Measurements from ENCODE around the gene C2CD4D. TPM values are rescaled to one million over a fixed set of nuclear protein-coding genes. Genes with fewer than 3 reads are reported as not detected.

C2CD4D gene
- polyA plus RNA-seq, 2 of the 4 experiments (the other 2 are of a cell fraction) = not detected

- no peaks in the 10 kb centered on the region for H3K9me3 ChIP-seq
- DNase-seq (ENCODE audit: low read depth in 1 of 2, low spot score in 1 of 2) (no peak), ATAC-seq (no peak), FAIRE-seq (no peak)
- no peak overlapping the region for H3K4me3 ChIP-seq
- no peak overlapping the region for H3K4me2 ChIP-seq
- H3K27ac ChIP-seq = no peak overlapping the region
- TF ChIP-seq E2F6 (IDR thresholded peaks at IDR 0.05; ENCODE audit: borderline replicate concordance, low read depth) (no peak), CTCF (IDR thresholded peaks at IDR 0.05) (no peak), MAFK (IDR thresholded peaks at IDR 0.05; ENCODE audit: partially characterized antibody) (no peak), JUNB (IDR thresholded peaks at IDR 0.05) (no peak)
- ChIA-PET POLR2A (no interaction called here), CTCF (interaction anchor here (1.0 to 2.6 kb wide), 3 partner anchors 20 to 223 kb away, joined by 3 to 8 read pairs (median 5); no protein-coding TSS in a partner anchor)
- H3K4me1 ChIP-seq = peaks cover 16% of the 10 kb centered on the region
- 77% methylated on average over 24 of the region's 26 CpGs for WGBS (ENCODE audit: missing lambda C conversion rate)
These were observed 22.9 kb downstream of the C2CD4D start for GRCh38 chr1:151816548-151817352.

GRCh38 chr1:151815716-151816327 is 23.8 kb downstream of the C2CD4D start:
- no peak overlapping the region for H3K27ac ChIP-seq
- WGBS (ENCODE audit: missing lambda C conversion rate) = 50% methylated on average over 10 of the region's 12 CpGs
- H3K4me2 ChIP-seq = no peak overlapping the region
- DNase-seq (ENCODE audit: low read depth in 1 of 2, low spot score in 1 of 2) = no peak
- FAIRE-seq = no peak
- ChIA-PET CTCF (interaction anchor here (1.1 to 2.6 kb wide), 2 partner anchors 20 to 21 kb away, joined by 4 to 8 read pairs; no protein-coding TSS in a partner anchor), POLR2A (no interaction called here)
- TF ChIP-seq JUN (IDR thresholded peaks at IDR 0.05) (no peak), ZC3H11A (IDR thresholded peaks at IDR 0.05) (no peak), TFCP2L1 (CRISPR knock-in tag; IDR thresholded peaks at IDR 0.05) (no peak), RAD21 (conservative IDR thresholded peaks at IDR 0.05 in 1 of 2, IDR thresholded peaks at IDR 0.05 in 1 of 2) (no peak), HOXB5 (CRISPR knock-in tag; IDR thresholded peaks at IDR 0.05) (no peak), HOXB13 (CRISPR knock-in tag; IDR thresholded peaks at IDR 0.05; ENCODE audit: low read depth) (no peak), E2F6 (IDR thresholded peaks at IDR 0.05; ENCODE audit: borderline replicate concordance, low read depth) (no peak)
- ATAC-seq = no peak
- H3K9me3 ChIP-seq = no peaks in the 10 kb centered on the region
- H3K4me3 ChIP-seq = no peak overlapping the region
- H3K4me1 ChIP-seq = peaks cover 12% of the 10 kb centered on the region

- H3K27ac ChIP-seq = no peak overlapping the region
- H3K4me1 ChIP-seq = peaks cover 5% of the 10 kb centered on the region; the same call in 2 of the 3 replicates
- H3K4me3 ChIP-seq = no peak overlapping the region
- ChIA-PET POLR2A (no interaction called here), CTCF (interaction anchor here (1.1 to 1.4 kb wide), 2 partner anchors 10 to 21 kb away, joined by 3 to 4 read pairs; no protein-coding TSS in a partner anchor)
- FAIRE-seq (no peak), ATAC-seq (no peak), DNase-seq (ENCODE audit: low read depth in 1 of 2, low spot score in 1 of 2) (no peak)
- H3K4me2 ChIP-seq = no peak overlapping the region
- no peaks in the 10 kb centered on the region for H3K9me3 ChIP-seq
- 58% methylated on average over 8 of the region's 8 CpGs for WGBS (ENCODE audit: missing lambda C conversion rate)
- no peak for TF ChIP-seq CTCF (IDR thresholded peaks at IDR 0.05)
- no peak for TF ChIP-seq NFE2L2 (conservative IDR thresholded peaks at IDR 0.05; ENCODE audit: low read length)
- no peak for TF ChIP-seq RNF2 (IDR thresholded peaks at IDR 0.05; ENCODE audit: borderline replicate concordance, low read depth)
- no peak for TF ChIP-seq POLR2A (IDR thresholded peaks at IDR 0.05; ENCODE audit: low read length)
- TF ChIP-seq TP53 (CRISPR knock-in tag; IDR thresholded peaks at IDR 0.05) = no peak
- no peak for TF ChIP-seq HEYL (CRISPR knock-in tag; IDR thresholded peaks at IDR 0.05)
- no peak for TF ChIP-seq HOXB5 (CRISPR knock-in tag; IDR thresholded peaks at IDR 0.05)
- no peak for TF ChIP-seq CBX2 (IDR thresholded peaks at IDR 0.05; ENCODE audit: borderline replicate concordance, low read depth)
- TF ChIP-seq CBX8 (IDR thresholded peaks at IDR 0.05) = no peak
- no peak for TF ChIP-seq ELK1 (IDR thresholded peaks at IDR 0.05; ENCODE audit: low read depth, low read length)
- no peak for TF ChIP-seq SREBF2 (IDR thresholded peaks at IDR 0.05)
- no peak for TF ChIP-seq EHF (CRISPR knock-in tag; IDR thresholded peaks at IDR 0.05)
- no peak for TF ChIP-seq FOSL2 (IDR thresholded peaks at IDR 0.05)
- no peak for TF ChIP-seq FOSL2 (CRISPR knock-in tag; IDR thresholded peaks at IDR 0.05)
- no peak for TF ChIP-seq BHLHE40 (IDR thresholded peaks at IDR 0.05; ENCODE audit: low read depth, low read length)
- no peak for TF ChIP-seq RFX5 (IDR thresholded peaks at IDR 0.05)
- no peak for TF ChIP-seq ZC3H11A (IDR thresholded peaks at IDR 0.05)
- TF ChIP-seq USF2 (IDR thresholded peaks at IDR 0.05) = no peak
These were observed 24.6 kb downstream of the C2CD4D start for GRCh38 chr1:151814971-151815545.
